Measurements from ENCODE around the gene PRKN.

Gene PRKN

DNA sequence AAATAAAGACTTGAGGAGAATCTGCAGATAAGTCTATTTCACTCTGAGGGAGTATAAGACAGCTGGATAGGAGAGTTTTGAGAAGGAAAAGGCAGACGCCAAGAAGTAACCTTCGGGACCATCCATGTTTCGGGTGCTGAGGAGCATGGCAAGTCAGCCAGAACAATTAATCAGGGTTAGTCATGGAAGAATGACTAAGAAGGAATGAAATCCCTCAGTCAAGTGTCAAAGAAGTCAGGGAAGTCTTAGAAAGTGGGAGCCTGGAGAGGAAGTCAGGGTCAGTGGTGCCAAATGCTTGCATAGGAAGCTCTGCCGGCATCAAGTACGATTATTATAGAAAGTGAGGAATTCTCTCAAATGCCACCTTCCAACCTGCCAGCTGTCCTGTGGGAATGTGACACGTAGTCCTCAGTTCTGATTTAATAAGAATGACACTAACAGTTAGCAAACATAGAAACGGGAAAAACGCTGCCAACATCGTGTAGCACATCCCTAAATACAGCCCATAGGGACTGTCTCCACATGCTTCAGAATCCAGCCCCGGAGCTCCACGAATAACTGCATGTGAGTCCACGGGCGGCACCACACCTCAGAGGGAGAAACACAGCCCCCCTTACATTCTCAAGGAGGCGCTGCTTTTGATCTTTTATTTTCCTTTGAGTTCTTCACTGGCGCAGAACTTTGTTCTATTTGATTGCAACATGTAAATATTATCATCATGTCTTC, 602.7 kb downstream of the PRKN start:
- no peak for DNase-seq (ENCODE audit: low read depth)

- no peak for DNase-seq (ENCODE audit: low read depth)
Measured at GRCh38 chr6:162123797-162124196, 603.8 kb downstream of the PRKN start.

DNA sequence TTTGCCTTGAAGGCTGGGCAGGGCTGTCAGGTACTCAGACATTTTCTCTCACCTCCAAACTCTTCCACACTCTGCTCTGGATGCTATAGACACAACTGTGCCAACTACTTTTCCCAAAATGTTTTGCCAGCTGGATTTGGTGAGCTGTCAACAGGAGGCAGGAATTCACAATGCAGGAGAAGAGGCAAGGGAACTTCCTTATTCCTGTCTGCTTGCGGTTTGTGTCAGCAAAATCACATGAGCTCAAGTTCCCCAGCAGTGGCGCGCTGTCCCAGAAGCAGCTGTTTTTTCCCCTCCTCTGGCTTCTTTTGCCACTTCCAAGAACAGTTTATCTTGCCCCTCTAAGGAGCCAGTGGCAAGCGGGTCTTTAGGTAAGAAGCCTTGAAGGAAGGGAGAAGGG, 608.2 kb downstream of the PRKN start:
- DNase-seq (ENCODE audit: low read depth), result no peak

GRCh38 chr6:162118706-162119105, 608.9 kb downstream of the PRKN start:
- DNase-seq (ENCODE audit: low read depth), result no peak

DNA sequence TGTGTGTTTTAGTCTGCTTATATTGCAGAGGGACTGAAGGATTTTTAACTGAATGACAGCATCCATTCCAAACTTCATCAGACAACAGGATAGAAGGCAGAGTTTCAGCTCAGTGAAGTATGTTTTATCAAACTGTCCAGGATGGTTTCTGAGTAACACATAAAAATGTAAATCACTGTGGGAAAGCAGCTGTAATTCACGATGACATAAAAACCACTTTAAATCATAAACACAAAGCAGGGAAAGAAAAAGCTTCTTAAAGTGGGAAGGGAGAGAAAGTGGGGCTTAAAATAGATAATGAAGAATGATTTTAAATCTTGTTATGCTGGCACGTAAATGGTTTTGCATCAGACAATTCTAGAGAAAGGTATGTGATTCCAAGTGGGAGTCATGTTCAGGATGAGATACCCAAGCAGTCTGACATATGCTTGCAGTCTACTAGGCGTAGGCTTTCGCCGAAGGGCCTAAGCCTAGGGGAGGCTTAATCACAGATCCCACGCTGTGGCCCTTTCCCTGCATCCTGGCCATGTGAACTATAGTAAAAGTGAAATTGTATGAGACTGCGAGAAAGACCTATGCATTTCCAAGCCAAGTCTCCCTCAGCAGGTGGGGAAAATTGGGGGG, 610.6 kb downstream of the PRKN start:
- no peak for DNase-seq (ENCODE audit: low read depth)

DNA sequence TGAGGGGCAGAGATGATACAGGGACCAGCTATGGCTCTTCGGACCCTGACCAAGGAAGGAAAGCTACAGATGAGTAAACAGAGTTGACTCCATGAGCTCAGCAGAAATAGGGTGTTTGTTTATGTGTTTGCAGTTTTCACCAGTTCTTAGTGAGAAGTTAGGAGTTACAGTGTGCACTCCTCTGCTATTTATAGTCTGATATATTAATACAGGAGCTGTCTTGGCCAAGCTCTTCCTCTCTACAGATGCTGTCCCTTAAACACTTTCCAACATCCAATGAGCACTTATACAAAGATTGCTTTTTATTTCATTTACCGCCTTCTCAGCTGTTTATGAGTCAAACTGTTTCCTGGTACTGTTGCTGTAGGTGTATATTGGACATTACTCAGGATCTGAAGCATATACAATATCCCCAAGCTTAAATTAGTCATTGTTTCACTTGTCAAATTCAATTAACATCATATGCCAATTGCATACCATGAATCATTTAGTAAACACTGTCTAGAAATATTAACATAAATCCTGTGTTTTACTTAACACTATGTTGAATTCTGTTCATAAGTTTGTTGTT, 618.0 kb downstream of the PRKN start:
- DNase-seq (ENCODE audit: low read depth), result peak; percentile 79

- no peak for DNase-seq (ENCODE audit: low read depth)
Measured at GRCh38 chr6:162108041-162108440, 619.5 kb downstream of the PRKN start.

- no peak for DNase-seq (ENCODE audit: low read depth)
Measured at GRCh38 chr6:162100096-162100495, 627.5 kb downstream of the PRKN start.

DNA sequence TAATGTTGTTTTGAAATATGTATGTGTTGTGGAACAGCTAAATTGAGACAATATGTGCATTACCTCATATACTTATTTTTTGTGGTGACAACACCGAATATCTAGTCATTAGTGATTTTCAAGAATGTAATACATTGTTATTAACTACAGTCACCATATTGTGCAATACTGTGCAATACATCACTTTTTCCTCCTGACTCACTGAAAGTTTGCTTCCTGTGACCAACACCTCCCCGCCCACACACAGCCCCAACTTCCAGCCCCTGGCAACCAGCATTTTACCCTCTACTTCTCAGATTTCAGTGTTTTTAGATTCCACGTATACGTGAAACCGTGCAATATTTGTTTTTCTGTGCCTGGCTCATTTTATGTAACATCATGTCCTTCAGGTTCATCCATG, 627.9 kb downstream of the PRKN start:
- DNase-seq (ENCODE audit: low read depth), result peak; percentile 94

DNA sequence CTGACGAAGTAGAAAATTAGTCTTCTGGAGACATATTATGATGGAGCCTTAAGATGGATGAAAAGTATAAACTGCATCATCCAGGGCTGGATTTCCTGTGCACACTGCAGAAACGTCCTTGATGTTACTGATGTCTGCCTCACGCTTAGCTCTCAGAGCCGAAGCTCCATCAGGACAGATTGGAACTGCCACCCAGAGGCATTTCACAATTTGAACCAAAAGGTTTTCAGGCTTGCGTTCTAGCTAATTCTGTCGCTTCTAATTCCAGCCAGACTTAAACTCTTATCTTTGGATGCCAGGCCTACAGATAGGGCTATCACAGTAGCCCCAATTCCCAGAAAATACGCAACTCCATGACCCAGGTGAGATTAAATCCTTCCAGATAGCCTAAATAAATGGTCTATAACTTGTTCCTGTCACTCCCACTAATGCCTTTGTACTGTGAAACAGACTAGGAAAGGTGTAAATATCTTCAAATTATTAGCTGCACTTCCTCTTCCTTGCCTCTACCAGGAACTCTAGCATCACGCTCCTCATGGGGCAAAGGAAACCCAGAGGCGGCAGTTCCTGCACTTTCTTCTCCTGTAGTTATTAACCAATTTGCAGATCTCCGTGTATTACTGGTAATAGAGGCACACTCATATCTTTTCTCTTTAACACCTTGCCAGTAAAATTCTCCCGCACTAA, 634.6 kb downstream of the PRKN start:
- DNase-seq (ENCODE audit: low read depth), result no peak

DNA sequence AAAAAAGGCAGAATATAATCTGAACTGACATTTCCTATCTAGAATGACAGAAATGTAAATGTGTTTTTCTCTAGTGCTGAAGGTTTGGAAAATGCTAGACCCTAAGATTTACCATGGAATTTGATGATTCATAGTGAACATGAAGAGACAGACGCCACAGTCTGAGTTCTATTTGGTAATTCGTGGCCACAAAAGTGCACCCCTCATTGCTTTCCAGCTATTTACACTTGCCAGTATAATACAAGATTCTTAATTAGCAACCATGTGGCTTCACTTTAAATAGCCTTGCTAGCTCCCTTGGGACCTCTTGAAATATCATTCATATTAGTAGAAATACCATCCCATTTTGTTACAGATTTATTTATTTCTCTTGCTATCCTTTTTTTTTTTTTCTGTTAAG, 636.8 kb downstream of the PRKN start:
- DNase-seq (ENCODE audit: low read depth), result peak; percentile 54

DNA sequence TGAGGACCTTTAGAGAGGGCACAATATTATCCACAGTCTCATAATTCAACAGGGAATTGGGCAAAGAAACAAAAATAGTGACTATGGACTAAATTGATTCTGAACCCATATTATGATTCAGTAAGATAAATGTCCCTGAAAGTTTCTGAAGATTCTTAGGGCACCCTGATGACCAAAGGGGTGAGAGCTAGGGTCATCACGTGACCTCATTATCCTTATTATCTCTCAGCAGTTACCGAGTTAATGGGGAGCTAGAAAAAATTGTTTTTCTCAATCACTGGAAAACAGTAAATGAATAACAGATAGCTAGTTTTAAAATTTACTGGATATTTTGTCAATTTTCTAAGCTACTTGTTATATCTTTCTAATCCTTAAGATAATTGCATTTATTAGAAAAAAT, 639.5 kb downstream of the PRKN start:
- no peak for DNase-seq (ENCODE audit: low read depth)

- DNase-seq (ENCODE audit: low read depth), result no peak
Measured at GRCh38 chr6:162085561-162085960, 642.0 kb downstream of the PRKN start.

- DNase-seq (ENCODE audit: low read depth), result no peak
Measured at GRCh38 chr6:162082520-162082919, 645.0 kb downstream of the PRKN start.

DNA sequence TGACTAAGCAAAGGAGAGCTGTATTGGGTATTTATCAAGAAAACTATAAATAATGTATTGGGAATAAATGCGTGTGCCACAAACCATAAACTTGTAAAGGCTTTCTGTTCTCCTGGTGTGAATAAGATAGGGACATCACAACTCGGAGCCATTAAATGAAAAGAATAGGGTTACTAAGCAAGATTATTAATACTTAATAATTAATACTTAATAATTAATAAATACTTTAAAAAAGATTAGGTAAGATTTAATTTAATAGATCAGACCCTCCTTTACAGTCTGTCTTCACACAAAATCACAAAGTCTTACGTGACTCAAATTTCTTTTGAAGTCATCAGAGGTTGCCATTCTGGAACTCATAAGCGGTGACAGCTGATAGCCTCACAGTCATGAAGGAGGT, 648.9 kb downstream of the PRKN start:
- no peak for DNase-seq (ENCODE audit: low read depth)

DNA sequence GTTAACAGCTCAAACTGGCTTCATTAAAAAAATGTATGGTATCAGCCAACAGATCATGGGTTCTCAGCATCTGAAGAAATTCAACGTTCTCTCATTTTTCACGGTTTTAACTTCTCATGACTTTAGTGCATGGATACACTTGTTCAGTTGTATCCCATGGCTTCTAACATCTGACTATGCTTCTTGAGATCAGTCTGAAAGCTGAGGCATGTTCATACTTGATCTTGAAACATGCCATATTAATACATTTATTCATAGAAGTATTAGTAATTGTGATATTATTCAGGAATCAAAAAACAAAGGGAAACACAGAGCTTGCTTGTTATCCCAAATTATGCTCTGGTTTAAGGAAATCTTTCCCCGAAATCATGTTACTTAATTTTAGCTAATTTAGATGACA, 649.4 kb downstream of the PRKN start:
- no peak for DNase-seq (ENCODE audit: low read depth)

- no peak for DNase-seq (ENCODE audit: low read depth)
Measured at GRCh38 chr6:162076816-162077215, 650.8 kb downstream of the PRKN start.

- DNase-seq (ENCODE audit: low read depth), result no peak
Measured at GRCh38 chr6:162074641-162075275, 652.8 kb downstream of the PRKN start.

DNA sequence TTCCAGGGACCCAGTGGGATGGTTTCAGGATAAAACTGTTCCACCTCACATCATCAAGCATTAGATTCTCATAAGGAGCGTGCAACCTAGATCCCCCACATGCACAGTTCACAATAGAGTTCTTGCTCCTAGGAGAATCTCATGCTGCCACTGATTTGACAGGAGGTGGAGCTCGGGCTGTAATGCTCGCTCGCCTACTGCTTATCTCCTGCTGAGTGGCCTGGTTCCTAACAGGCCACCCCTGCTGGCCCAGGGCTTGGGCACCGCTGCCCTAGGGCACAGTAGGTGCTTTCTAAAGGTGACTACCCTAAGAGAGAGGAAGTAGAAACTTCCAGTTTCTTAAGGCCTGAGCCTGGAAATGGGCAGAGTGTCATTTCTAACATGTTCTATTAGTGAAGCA, 656.9 kb downstream of the PRKN start:
- DNase-seq (ENCODE audit: low read depth), result no peak

GRCh38 chr6:162069995-162070394, 657.6 kb downstream of the PRKN start:
- no peak for DNase-seq (ENCODE audit: low read depth)

DNA sequence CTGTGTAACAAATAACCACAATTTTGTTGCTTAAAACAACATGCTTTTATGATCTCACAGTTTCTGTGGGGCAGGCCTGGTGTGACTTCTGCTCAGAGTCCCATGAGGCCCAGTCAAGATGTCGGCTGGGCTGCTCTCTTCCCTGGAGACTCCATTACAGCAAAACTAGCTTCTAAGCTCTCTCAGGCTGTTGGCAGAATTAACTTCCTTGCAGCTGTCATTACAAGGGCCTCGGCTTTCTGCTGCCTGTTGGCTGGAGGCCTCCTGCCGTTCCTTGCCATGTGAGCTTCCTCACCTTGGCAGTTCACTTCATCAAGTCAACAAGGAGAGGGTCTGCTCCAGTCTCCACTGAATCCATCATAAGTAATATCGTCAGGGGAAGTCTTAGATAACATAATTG, 659.2 kb downstream of the PRKN start:
- DNase-seq (ENCODE audit: low read depth), result no peak

- no peak for DNase-seq (ENCODE audit: low read depth)
Measured at GRCh38 chr6:162063666-162064065, 663.9 kb downstream of the PRKN start.

All from non-pigmented ciliary epithelial cell (primary cell).